Calu3 (cell line): ENCODE measurements around the gene FAM219A. TPM values are rescaled to one million over a fixed set of nuclear protein-coding genes. Genes with fewer than 3 reads are reported as not detected.

Experiments
- BruUV-seq: library from RNA; stranded (reverse); fragments of 400-500 nt; replicated peaks from 2 replicates; lab custom pipeline; 2021; lab: Mats Ljungman, UMichigan
- CTCF ChIA-PET: fragments of 300-600 bp; sonication (Branson Sonifier 250); formaldehyde crosslinking; loops from one replicate; lab custom pipeline; 2022; ENCODE audit warnings: antibody characterized with exemption; lab: Charles Lee
- DNase-seq: peaks from one replicate; pipeline ENCODE4 v3.0.0; 2022
- H3K27ac Mint-ChIP-seq: one replicate; pipeline ENCODE4 v1.8.0; 2022; ENCODE audit warnings: mixed read lengths; ENCODE audit not compliant: unreplicated experiment
- H3K27me3 Mint-ChIP-seq: one replicate; pipeline ENCODE4 v1.8.0; 2022; ENCODE audit warnings: mixed read lengths; ENCODE audit not compliant: unreplicated experiment
- H3K36me3 Mint-ChIP-seq: one replicate; pipeline ENCODE4 v1.8.0; 2022; ENCODE audit warnings: mild to moderate bottlenecking, moderate library complexity, mixed read lengths; ENCODE audit not compliant: insufficient read depth, unreplicated experiment
- H3K4me1 Mint-ChIP-seq: one replicate; pipeline ENCODE4 v1.8.0; 2022; ENCODE audit warnings: mild to moderate bottlenecking, low read depth, mixed read lengths; ENCODE audit not compliant: unreplicated experiment
- H3K4me3 Mint-ChIP-seq: one replicate; pipeline ENCODE4 v1.8.0; 2022; ENCODE audit warnings: mild to moderate bottlenecking, low read depth, moderate library complexity, mixed read lengths; ENCODE audit not compliant: unreplicated experiment
- H3K9me3 Mint-ChIP-seq: one replicate; pipeline ENCODE4 v1.8.0; 2022; ENCODE audit warnings: low read depth, mixed read lengths; ENCODE audit not compliant: unreplicated experiment
- CTCF ChIP-seq: fragments of 200-600 bp; IDR thresholded peaks from one replicate; pipeline ENCODE4 v1.8.0; 2022; ENCODE audit warnings: antibody characterized with exemption; ENCODE audit not compliant: unreplicated experiment
- intact Hi-C: fragments of 100-400 bp; cut with micrococcal nuclease; formaldehyde crosslinking; loops from one replicate; pipeline ENCODE4 v1.10.0; 2022; ENCODE audit not compliant: unreplicated experiment
- total RNA-seq: library from RNA; stranded (reverse); gene quantifications from 2 replicates; pipeline ENCODE4 v1.2.3, GENCODE V29; 2022

The FAM219A gene
- total RNA-seq, 1 experiment from 2014 or later = 13.1 TPM

GRCh38 chr9:34505370-34506120 lies 47.2 kb upstream of the FAM219A start:
- no TSS peak for BruUV-seq
- intact Hi-C loops = no loop called here
- H3K9me3 Mint-ChIP-seq = no peaks in the 10 kb centered on the region
- no peak overlapping the region for H3K4me3 Mint-ChIP-seq
- CTCF ChIA-PET = interaction anchor here (1.2 kb wide), 1 partner anchor 102 kb away, joined by 3 read pairs; no protein-coding TSS in a partner anchor
- H3K36me3 Mint-ChIP-seq = no peaks in the 10 kb centered on the region
- no peak for TF ChIP-seq CTCF
- no peak overlapping the region for H3K27ac Mint-ChIP-seq
- DNase-seq = no peak
- no peaks in the 10 kb centered on the region for H3K4me1 Mint-ChIP-seq
- H3K27me3 Mint-ChIP-seq = peaks cover 79% of the 10 kb centered on the region

- Mint-ChIP-seq H3K4me1 (no peaks in the 10 kb centered on the region), H3K9me3 (no peaks in the 10 kb centered on the region), H3K27ac (no peak overlapping the region), H3K36me3 (no peaks in the 10 kb centered on the region), H3K27me3 (peaks cover 79% of the 10 kb centered on the region), H3K4me3 (no peak overlapping the region)
- no peak for TF ChIP-seq CTCF
- CTCF ChIA-PET = interaction anchor here (0.6 to 1.2 kb wide), 2 partner anchors 100 kb away, joined by 3 read pairs; no protein-coding TSS in a partner anchor
- intact Hi-C loops = no loop called here
- DNase-seq = no peak
- no TSS peak for BruUV-seq
Observed at GRCh38 chr9:34503406-34503805, 45.0 kb upstream of the FAM219A start.

DNA sequence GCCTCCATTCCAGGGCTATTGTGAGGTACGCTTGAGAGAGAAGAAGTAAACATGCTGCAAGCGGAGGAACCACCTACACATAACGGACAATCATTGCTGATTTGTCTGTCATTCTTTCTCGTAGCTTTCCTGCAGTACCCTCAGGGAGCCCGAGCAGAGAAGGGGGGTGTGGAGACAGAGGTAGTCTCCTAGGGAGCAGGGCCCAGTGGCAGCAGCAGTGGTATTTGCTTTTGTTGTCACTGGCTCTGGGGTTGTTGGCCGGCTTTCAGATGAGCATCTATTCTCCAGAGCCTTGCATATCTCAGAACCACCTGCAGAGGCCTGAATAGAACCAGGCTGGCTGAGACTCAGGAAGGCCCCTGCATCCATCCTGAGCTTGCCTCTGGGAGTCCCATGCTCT lies 44.5 kb upstream of the FAM219A start:
- no peak for TF ChIP-seq CTCF

DNA sequence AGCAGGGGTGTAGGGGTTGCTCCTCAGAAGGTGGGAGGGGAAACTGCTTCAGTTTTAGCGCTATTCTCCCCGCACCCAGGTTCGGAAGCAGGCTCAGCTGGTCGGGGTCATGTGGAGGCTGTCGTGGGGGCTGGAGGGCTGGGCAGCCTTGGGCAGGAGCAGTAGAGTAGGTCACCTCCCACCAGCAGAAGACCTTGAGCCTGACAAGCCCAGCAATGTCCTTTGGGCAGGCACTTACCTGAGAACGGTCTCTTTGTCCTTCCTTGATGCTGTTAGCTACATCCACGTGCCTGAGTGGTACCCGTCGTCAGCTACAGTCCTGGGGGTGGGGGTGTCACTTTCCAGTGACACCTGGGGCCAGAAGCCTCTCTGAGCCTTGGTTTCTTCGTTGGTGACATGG lies 44.1 kb upstream of the FAM219A start:
- Mint-ChIP-seq H3K36me3 (no peaks in the 10 kb centered on the region), H3K4me1 (no peaks in the 10 kb centered on the region), H3K27me3 (peaks cover 79% of the 10 kb centered on the region), H3K27ac (no peak overlapping the region), H3K9me3 (no peaks in the 10 kb centered on the region), H3K4me3 (no peak overlapping the region)
- no peak for DNase-seq
- CTCF ChIA-PET = interaction anchor here (0.5 to 0.9 kb wide), 3 partner anchors 39 to 102 kb away, joined by 3 to 5 read pairs (median 4); partner anchors contain the start of gene CNTFR
- BruUV-seq = no TSS peak
- intact Hi-C loops = no loop called here
- TF ChIP-seq CTCF = no peak

More for the DNA sequence above, 44.5 kb upstream of the FAM219A start:
- no TSS peak for BruUV-seq
- Mint-ChIP-seq H3K9me3 (no peaks in the 10 kb centered on the region), H3K27me3 (peaks cover 79% of the 10 kb centered on the region), H3K36me3 (no peaks in the 10 kb centered on the region), H3K27ac (no peak overlapping the region), H3K4me3 (no peak overlapping the region), H3K4me1 (no peaks in the 10 kb centered on the region)
- DNase-seq = no peak
- CTCF ChIA-PET = interaction anchor here (0.6 to 0.7 kb wide), 2 partner anchors 40 to 99 kb away, joined by 3 read pairs; no protein-coding TSS in a partner anchor
- intact Hi-C loops = no loop called here
